Effector CD4-positive, alpha-beta T cell (primary cell): ENCODE results near the gene SHH.

Experiments used
- DNase-seq: peaks from one replicate; pipeline ENCODE4 v3.0.0-alpha.2; 2020

Gene SHH

DNA sequence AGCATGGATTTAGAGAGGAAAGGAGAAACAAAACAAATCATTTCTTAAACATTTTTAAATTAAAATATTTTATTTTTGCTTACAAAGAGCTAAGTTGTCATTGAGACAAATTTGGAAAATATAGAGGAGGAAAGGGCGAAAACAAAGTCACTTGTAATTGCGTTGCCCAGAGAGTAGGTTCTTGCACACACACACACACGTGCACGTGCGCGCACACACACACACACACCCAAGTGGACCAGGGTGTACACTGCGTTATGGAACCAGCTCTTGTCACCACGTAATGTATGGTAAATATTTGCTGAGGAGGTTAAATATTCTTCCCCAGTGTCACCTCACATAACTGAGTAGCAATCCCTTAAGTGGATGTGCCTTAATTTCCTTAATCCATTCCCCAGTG lies 21.6 kb downstream of the SHH start:
- no peak for DNase-seq

DNA sequence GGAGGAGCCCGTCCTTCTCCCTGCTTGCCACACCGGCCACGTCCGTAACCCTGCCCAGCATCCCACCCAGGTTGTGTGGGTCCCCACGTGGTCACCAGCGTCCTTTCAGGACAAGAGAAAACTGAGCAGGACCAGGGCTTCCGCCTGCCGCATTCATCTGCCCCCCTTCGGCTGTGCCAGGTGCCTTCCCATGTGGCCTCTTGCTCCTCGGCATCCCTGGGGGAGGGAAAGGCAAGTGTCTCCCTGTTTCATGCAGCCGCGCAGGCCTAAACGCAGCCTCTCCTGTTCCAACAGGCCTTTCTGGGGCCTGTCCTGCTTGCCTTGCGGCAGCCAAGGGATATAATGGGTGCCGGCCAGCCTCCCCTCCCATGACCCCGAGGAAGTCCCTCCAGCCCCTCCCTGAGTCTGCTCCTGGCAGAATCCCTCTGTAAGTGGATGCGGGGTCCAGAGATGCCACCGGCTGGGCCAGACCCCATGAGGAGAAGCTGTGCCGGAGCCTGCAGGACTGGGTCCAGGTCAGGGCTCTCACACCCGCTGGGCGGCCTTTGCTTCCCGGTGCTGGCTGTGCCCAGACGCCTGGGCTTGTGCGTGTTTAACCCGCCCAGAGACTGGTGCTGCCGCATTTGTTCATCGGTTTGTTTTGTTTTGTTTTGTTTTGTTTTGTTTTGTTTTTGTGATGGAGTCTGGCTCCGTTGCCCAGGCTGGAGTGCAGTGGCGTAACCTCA lies 23.1 kb downstream of the SHH start:
- DNase-seq = no peak

- no peak for DNase-seq
Observed at GRCh38 chr7:155788616-155789000, 23.7 kb downstream of the SHH start.

GRCh38 chr7:155787171-155787851 lies 25.0 kb downstream of the SHH start:
- DNase-seq = no peak

GRCh38 chr7:155786491-155786890 lies 25.8 kb downstream of the SHH start:
- no peak for DNase-seq

DNA sequence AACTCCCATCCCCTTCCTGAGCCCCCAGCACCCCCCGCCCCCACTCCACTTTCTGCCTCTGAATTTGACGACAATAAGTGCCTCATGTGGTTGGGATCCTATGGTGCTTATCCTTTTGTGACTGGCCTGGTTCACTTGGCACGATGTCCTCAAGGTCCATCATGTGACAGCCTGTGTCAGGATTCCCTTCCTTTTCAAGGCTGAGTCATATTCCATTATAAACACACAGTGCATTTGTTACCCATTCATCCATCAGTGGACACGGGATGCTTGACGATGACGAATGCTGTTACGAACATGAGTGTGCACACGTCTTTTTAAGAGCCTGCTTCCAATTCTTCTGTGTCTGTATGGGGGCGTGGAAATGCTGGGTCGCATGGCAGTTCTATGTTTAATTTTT lies 26.7 kb downstream of the SHH start:
- DNase-seq = no peak

GRCh38 chr7:155782466-155782865 lies 29.8 kb downstream of the SHH start:
- DNase-seq = no peak

GRCh38 chr7:155781433-155781832 lies 30.8 kb downstream of the SHH start:
- DNase-seq = no peak

DNA sequence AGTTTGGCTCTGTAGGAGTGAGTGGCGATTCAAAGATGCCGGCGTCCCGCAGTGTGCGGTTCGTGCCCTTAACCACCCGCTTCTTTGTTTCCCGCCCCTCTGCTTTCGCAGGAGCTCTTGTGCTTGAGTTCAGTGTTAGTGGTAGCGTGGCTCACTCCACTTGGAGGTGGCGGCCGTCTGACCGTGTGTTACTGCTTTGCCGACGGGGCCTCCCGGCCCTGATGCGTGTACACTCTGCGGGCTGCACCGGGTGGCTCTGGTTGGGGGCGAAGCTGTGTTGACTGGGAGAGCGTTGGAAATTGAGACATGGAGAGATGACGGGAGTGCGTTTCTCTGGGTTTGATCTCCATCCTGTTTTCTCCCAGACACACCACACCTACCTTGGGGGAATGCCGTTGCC lies 31.4 kb downstream of the SHH start:
- DNase-seq = no peak

DNA sequence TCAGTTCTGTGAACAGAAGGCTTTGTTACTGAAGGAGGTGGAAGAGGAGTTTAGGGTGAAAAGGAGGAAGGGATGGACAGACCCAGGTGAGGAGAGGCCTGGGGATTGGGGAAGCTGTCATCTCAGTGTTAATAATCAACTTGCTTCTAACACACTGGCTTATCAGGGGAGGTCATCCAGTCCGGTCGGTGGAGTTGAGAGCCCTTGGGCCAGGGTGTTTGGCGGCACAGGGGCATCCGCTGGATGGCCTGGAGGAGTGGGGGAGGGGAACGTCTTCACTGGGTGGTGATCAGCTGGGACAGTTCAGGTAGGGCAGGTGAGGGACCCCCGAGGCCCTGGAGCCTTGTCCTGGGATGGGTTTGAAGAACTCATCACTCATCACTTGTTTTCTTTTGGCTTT lies 33.9 kb downstream of the SHH start:
- DNase-seq = no peak

- DNase-seq = no peak
Observed at GRCh38 chr7:155776606-155777005, 35.7 kb downstream of the SHH start.

DNA sequence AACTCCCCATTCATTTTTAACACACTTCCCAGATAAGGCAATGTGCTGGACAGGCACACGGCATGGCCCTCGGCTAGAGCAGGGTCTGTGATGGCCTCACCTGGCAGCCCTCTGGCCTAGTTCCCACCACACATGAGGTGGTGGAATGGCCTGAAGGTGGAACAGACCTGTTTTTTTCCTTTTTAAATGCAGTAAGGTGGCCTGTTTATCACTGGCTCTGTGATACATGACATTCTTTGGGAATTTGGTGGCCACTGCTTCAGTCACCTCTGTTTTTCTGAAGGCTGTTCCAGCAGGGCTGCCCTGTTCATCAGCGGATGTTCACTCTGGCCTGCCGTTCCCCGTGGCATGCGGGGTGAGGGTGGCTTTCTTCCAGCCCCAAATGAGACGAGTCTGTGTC lies 36.6 kb downstream of the SHH start:
- no peak for DNase-seq

DNA sequence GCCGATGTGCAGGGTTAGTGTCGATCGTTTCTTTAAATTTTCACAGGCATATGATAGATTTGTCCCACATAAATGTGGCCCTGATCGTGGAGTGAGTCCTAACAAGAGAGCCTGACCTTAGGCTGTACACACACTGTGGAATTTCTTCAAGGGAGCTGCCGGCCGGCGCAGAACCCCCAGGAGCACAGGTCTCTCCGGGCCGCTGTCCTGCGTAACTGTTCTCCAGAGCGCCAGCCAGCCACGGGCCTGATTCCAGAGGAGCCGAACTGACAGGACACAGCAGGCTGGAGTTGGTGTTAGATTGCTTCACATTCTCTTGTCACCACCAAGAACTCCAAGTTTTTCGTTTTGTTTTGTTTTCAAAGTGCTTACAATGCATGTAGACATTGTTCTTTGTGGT lies 37.3 kb downstream of the SHH start:
- DNase-seq = no peak

GRCh38 chr7:155773531-155773930 lies 38.7 kb downstream of the SHH start:
- no peak for DNase-seq

DNA sequence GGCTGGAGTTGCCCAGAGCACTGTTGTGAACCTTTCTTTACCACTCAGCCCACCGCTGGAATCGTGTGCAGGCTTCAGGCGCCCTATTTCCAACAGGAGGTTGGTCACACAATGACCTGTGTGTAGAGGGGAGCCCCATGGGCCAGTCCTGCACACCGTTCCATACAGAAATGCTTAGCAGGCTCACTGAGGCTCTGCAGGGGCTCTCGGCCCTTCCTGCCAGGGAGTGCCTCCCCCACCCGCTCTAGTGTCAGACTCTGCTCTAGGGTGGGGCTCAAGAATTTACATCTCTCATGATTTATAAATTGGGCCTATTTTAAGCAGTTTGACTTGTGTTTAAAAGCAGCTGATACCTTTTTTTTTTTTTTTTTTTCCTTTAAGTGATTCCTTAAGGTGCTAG lies 42.0 kb downstream of the SHH start:
- DNase-seq = no peak

- no peak for DNase-seq
Observed at GRCh38 chr7:155769701-155770100, 42.6 kb downstream of the SHH start.

- no peak for DNase-seq
Observed at GRCh38 chr7:155766966-155767916, 45.0 kb downstream of the SHH start.

GRCh38 chr7:155766386-155766785 lies 45.9 kb downstream of the SHH start:
- DNase-seq = no peak

DNA sequence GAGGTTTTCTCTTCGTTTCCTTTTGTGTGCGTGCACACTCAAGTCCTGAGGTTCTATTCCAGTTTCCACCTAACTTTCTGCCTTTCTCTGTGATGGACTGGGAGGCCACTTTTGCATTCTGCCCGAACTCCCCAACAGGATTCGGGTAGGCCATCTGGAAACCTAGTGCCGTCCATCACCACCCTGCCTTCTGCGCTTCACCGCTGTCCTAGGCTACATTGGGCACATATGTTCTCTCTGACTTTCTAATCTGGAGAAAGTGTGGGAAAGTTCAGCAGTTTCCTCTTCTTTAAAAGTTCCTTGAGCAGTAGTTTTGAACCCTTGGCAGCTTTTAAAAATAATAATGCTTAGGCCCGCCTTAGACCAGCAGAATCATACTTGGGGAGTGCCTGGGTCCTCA lies 46.8 kb downstream of the SHH start:
- DNase-seq = no peak

DNA sequence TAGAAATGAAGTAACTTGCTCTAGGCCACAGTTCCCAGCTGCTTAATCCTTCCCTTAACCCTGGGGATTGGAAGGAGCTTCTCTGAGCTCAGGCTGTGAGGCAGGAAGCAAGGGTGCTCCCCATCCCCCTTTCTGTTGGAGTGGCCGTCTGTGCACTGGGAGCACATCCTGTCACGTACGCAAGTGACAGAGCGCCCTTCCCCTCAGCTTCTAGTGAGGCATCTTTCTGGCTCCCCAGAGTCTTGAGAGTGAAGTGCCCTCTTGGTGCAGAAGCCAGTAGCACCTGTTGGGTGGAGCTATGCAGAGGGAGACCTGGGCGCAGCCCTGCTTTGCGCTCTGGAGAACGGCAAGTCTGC lies 47.8 kb downstream of the SHH start:
- DNase-seq = peak; percentile 7

DNA sequence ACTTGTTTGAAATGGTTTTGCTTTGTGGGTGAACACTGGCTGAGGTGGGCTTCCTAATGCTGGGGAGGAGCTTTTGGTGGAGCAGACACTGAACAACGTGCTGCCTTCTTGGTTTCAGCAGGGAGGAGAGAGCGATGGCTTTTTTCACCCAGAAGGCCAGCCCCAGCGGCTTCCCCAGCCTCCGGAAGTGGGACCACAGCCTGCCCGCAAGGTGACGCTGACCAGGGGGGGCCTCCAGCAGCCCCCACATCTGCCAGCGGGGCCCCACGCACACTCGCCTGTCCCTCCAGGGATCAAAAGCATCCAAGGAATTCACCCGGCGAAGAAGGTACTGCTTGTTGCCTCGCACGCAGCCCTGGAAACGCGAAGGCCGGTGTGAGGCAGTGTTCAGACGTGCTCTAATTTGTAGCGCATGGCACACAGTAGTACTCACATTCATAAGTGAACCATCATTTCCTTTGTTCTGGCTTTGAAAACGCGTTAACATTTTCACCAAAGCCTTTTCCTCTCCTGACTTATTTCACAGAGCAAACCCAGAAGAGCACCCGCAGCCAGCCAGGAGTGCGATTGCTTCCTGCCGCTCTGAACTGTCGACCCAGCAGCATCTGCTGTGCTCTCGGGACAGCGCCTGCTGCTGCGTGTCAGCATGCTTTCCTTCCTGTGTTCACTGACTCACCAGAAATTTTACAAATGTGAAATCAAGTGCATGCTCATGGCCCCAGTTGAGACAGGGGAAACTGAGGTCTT lies 48.4 kb downstream of the SHH start:
- DNase-seq = peak; percentile 16

GRCh38 chr7:155763122-155763521 lies 49.1 kb downstream of the SHH start:
- DNase-seq = no peak

- no peak for DNase-seq
Observed at GRCh38 chr7:155762655-155763054, 49.6 kb downstream of the SHH start.
